ENCODE data around the gene CDKN2D.
"Not testable (repeated sequence)": the region's sequence is repeated elsewhere in the genome, so short reads cannot be mapped to it uniquely, and the experiment has no call there.

GRCh38 chr19:10551006-10551405 is 17.8 kb downstream of the CDKN2D start:
- TF ChIP-seq CTCF, EP300, POLR2A (IDR thresholded peaks at IDR 0.05): not testable (repeated sequence)
